G401.6 (cell line): ENCODE data around the gene ANKRD61.
"Not testable (repeated sequence)": the region's sequence is repeated elsewhere in the genome, so short reads cannot be mapped to it uniquely, and the experiment has no call there.

ENCODE experiments used
- FAIRE-seq: peaks from 2 replicates; lab custom pipeline; 2012; peaks lifted over from hg19 to GRCh38; lab: Jason Lieb, UNC

ANKRD61 gene

GRCh38 chr7:6032167-6032566, 991 bp downstream of the ANKRD61 start:
- no peak for FAIRE-seq

GRCh38 chr7:6032641-6033040, 1.5 kb downstream of the ANKRD61 start:
- no peak for FAIRE-seq

- FAIRE-seq = no peak
Measured at GRCh38 chr7:6035165-6035564, 4.0 kb downstream of the ANKRD61 start.

- no peak for FAIRE-seq
Measured at GRCh38 chr7:6035686-6036085, 4.5 kb downstream of the ANKRD61 start.

- FAIRE-seq = peak; percentile 3
Measured at GRCh38 chr7:6049780-6050179, 18.6 kb downstream of the ANKRD61 start.

- not testable (repeated sequence) for FAIRE-seq
Measured at GRCh38 chr7:6051185-6051584, 20.0 kb downstream of the ANKRD61 start.

- no peak for FAIRE-seq
Measured at GRCh38 chr7:6056616-6057015, 25.4 kb downstream of the ANKRD61 start.

- FAIRE-seq = no peak
Measured at GRCh38 chr7:6057316-6058129, 26.3 kb downstream of the ANKRD61 start.

- FAIRE-seq = not testable (repeated sequence)
Measured at GRCh38 chr7:6059941-6060340, 28.8 kb downstream of the ANKRD61 start.

- no peak for FAIRE-seq
Measured at GRCh38 chr7:6071406-6071805, 40.2 kb downstream of the ANKRD61 start.

- no peak for FAIRE-seq
Measured at GRCh38 chr7:6074612-6075380, 43.6 kb downstream of the ANKRD61 start.

GRCh38 chr7:6078548-6078947, 47.4 kb downstream of the ANKRD61 start:
- no peak for FAIRE-seq

- FAIRE-seq = not testable (repeated sequence)
Measured at GRCh38 chr7:6083047-6083446, 51.9 kb downstream of the ANKRD61 start.
